Stimulated activated CD4-positive, alpha-beta T cell treated with anti-CD3 and anti-CD28 coated beads, Interleukin-1b, Interleukin-23, amount 100 ng/mL, for 48 hours (primary cell): ENCODE data around the gene VGLL4.
A peak's percentile ranks its signal among the peaks of the same experiment; 100 is the strongest.
"Not testable (repeated sequence)": the region's sequence is repeated elsewhere in the genome, so short reads cannot be mapped to it uniquely, and the experiment has no call there.

Experiments
- DNase-seq: peaks from one replicate; pipeline ENCODE4 v3.0.0-alpha.2; 2020

The VGLL4 gene

DNA sequence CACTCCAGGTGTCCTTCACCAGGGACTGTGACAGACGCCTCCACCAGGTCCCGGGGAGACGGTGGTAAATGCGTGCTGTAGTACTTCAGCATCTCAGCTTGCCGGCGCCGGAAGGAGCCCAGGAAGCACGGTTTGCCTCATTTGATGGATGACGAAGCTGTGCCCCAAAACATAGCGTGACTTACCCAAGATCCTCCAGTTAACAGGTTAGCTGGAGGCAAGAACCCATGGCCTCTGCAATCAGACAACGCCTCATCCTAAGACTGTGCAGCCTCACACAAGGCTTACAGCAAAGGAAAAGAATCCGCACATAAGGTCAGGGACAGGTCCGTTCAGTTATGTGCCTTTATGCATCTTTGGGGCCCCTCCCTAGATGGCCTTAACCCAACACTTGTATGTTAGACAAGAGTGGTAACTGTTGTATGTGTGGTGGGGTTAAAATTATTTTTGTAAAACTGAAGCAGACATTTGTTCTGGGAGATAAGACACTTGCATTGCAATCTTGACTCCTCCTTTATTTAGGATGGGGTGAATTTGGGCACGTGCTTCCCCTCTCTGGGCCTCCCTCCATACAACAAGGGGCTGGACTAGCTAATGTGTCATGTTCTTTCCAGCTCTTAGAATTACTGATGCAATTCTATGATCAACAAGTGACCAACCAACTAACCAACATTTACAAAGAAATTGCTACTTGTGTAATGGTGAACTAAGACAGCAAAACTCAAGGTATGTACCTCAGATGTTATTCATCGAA, 39.4 kb downstream of the VGLL4 start:
- no peak for DNase-seq

DNA sequence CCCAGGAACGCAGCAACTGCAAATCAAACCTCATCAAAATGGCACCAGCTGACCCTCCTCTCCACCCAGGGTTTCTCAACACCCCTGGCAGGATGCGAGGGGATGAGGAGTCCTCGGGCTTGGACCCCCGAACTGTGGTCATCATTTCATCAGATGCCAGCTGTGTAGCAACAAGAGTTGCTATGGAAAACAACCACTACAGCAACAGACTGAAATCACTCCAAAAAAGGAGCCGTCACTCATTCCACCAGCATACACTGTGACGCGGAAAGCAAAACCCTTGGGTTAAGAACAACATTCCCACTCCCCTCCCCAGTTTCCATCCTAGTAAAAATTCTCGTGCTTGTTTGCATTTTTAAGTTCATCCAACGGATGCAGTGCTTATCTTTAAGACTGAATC, 40.1 kb downstream of the VGLL4 start:
- DNase-seq = no peak

DNA sequence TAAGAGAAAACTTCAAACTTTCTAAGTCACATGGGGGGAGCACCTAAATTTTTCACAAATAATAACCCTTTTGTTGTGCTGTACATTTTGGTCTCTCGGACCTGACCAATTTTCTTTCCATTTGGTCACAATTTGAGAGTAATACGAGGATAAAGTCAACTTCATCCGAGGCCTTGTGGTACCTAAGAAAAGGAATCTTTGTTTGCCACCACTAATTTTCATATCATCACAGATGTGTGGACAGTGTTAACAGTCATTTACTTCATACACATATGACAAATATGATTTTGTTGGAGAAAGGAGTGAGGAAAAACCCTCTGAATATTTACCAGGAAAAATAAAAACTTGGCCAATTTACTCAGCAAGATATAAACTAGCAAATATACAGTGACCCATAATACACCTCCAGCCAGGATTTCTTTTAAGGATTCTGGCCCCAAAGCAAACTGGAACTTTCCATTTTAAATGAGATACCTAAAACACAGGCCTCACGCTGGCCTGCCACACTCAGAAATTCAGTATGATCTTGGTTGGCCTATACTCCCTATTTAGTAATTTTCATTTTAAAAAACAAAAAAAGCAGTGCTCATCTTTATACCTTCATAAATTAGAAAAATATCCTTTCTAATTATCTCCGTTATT, 40.7 kb downstream of the VGLL4 start:
- DNase-seq = no peak

DNA sequence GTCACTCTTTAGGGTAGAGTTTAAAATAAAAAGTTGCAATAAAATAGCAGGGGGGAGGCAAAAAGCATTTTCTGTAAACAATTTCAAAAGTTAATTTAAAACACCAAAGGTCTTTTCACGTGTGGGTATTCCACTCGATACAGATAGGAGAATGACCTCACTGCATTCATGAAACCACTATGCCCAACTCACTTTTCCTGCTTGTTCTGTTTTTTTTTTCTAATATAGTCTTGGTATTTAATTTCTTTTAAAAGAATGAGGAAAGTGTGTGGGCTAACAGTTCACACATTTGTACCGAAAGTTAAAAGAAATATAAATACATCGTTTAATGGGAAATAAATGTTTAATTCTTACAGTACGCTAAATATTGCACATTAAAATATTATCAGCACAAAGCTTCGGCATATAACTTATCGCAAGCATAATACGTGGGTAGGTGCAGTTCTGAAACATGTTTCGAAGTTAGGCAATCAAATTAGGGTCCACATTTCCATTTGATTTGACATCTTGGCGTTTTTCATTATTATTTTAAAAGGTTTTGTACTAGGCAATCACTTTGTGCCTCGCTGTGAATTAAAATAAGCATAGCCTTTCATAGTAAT, 41.4 kb downstream of the VGLL4 start:
- DNase-seq = no peak

DNA sequence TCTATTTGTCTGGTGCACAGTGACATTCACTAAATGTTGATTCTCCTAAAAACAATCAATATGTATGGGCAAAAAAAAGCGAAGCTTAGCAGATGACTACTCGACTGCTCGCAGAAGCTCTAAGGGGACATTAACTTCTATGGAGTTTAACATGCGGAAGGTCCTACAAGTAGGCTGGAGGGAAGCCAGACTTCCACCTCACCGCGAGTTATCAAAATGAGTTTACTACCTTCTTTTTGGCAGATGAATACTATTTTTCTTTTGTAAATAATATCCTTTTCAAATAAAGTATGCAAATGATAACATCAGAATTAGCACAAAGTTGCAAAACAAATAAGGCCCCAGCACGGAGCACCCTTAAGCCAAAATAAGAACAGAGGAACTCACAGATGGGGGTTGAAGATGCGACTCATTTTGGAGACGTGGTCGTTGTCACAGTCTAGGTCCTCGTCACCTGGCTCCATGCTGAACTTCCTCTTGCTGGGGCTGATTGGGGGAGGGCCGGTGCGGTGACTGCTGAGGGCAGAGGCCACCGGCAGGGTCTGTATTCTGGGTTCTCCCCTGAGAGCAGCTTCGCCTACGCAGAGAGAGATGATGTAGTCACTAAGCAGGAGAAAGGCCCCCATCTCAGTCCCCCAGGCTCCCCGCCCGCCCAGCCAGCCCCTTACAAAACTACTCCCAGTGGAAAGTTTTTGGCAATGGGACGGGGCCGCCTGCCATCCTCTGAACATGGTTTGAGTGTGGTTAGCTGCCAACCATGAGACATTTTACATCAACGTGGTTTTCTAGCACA, 42.1 kb downstream of the VGLL4 start:
- DNase-seq = peak; percentile 37

DNA sequence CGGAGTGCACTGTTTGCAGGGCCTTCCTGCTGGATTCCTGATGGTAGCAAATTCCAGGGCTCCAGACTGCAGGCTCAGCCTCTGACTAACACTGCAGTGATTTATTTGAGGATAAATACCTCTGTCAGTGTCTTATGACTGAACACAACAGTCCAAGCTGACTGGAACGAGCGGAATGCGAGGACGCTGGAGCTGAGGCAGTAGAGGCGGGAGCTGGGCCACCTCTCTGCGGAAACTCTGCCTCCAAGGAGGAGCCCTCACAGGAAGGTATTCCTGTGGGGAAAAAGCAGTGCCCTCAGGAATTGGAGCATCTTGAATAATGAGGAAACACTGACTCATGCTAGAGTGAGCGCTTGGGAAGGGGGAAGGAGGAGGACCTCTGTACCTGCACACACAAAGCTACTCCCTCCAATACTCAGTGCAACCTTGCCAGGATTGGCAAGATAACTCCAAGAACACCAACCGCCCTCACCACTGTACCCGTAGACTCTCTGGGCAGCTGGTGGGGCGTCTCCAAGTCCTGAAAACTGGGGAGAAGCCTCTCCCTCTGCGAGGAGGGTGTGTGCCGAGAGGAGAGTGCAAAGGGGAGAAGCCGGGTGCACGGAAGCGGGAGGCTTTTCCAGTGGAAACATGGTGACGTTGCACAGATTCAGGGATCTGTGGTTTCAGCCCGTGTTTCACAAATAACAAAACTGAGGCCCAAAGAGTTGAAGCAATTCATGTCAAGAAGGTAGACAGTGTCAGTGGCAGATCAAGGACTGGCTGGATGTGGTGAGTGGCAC, 43.0 kb downstream of the VGLL4 start:
- no peak for DNase-seq

DNA sequence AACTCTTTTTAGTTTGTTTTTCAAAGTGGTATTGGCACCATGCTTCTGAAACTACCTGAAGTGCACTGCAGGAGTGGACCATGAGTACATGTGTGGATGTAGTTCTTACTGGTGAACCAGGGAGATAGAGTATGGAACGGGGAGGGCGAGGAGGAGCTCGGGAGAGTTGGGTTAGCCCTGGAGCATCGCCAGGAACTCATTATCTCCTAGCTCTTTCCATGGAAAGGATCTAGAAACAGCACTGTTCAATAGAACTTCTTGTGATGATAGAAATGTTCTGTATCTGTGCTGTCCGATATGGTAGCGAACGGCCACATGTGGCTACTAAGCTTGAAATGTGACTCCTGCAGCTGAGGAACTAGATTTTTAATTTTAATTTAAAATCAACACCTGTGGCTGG, 47.3 kb downstream of the VGLL4 start:
- no peak for DNase-seq

DNA sequence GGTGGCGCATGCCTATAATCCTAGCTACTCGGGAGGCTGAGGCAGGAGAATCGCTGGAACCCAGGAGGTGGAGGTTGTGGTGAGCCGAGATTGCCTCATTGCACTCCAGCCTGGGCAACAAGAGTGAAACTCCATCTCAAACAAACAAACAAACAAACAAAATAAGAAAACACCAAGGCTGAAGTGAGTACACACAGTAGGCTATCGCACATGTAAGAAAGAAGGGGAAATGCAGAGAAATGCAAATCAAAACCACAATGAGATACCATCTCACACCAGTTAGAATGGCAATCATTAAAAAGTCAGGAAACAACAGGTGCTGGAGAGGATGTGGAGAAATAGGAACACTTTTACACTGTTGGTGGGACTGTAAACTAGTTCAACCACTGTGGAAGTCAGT, 48.7 kb downstream of the VGLL4 start:
- DNase-seq = not testable (repeated sequence)

DNA sequence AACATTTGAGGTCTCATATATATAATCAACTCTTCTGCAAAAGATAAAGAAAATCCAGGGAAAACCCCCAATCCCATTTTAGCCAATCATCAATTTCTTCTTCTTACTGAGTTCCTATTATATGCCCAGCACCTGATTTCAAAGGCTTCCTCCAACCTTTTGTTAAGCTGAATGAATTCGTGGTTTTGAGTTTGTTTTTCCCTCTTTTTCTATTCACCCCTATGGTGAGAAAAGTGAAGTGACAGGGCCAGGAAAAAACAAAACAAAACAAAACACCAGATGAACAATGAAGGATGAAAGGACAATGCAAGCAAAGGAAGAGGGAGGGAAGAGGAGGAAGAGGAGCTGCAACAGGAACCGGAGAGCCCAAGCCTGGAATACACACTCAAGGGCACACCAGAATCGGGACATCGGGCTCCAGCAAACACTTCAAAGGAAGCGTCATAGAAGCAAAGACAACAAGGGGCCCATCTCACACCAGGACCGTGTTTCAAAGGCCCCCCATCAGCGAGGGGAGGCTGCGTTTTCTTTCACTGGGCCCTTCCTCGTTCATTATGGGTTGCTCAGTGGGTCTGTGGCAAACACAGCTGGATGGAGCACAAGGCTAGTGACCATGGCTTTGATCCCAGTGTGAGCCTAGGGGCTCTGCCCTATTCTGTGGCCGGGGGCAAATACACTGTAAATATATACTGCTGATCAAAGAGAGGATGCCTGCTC, 50.2 kb downstream of the VGLL4 start:
- DNase-seq = no peak

DNA sequence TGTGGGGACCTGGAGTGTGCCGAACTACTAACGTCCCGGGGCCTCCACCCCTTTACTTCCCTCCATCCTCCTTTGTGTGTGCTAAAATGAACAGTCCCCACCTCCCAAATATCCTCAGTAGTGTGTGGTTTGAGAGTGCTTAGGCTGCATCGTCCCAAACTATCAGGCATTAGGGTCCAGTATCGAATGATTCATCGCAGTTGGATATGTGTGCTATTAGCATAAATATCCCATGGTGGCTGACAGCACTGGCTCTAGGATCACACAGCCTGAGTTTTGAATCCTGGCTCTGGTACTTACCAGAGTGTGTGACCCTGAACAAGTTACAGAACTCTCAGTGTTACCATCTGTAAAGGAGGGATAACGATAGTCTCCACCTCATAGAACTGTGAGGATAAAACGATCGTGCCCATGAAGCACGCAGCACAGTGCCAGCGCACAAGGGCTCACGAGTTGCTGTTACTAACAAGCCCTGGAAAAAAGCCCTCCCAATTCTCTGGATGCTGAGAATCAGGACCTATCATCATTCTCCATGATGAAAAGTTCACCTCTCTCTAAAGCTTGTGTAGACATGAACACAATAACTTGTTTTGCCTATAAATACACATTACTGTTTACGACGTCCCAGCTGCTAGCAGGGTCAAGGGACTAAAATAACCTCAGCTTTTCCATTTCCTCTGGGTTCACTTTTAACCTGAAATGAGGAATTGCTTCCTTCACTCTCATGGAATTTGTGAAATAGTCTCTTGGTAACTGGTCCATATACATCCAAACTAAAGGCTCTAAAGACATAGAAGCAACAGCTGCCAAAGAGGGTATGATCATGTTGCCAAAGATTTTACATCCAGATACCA, 51.0 kb downstream of the VGLL4 start:
- DNase-seq = no peak

DNA sequence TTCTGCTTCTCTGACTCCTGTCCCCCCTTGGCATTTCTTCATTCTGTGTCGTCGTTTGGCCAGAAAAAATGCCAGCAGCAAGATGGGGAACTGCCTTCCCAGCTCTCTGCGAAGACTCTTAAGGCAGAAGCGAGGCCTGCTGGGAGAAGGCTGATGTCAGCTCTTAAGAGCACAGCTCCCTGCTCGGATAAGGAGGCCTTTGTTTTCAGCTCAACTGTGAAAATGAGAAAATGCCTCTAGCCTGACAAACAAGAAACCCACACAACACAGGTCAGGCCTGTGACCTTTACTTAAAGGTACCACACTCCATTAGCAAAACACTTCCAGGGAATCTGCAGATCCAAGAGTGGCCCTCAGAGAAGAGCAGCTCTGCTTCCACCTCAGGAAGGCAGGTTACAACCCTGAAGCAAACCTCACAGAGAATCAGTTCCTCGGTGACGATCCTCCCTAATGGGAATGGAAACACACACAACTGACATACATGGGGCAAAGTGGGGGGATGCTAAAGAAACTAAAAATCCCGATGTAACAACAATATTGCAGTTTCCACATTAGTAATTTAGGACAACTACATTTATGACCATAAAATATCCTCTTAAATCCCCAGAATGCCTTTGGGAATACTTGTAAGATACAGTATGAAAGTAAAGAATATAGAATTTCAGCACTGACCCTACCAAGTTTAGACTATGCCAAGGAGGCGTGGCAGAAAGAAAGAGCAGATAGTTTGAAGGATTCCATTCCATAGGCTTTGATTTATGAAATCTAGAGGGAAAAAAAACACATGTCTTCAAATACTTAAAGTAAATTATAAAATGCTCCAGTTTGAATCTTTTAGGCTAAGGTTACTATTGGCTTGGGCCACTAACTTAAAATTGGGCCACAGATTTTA, 52.1 kb downstream of the VGLL4 start:
- DNase-seq = no peak

DNA sequence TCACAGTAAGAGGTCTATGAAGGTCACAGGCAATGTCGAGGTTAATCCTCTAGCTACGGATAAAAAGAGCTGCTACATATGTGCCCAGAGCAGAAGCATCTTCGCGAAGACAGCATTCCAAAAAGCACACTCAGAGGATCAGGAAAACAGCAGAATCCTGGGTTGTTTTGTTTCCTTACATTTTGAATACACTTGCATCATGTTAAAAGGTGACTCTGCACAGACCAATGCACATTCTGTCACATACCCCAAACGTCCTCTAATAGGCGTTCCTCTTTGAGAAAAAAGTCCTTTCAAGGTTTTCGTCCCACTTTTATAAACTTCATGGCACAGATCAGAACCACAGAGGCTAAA, 52.7 kb downstream of the VGLL4 start:
- no peak for DNase-seq

DNA sequence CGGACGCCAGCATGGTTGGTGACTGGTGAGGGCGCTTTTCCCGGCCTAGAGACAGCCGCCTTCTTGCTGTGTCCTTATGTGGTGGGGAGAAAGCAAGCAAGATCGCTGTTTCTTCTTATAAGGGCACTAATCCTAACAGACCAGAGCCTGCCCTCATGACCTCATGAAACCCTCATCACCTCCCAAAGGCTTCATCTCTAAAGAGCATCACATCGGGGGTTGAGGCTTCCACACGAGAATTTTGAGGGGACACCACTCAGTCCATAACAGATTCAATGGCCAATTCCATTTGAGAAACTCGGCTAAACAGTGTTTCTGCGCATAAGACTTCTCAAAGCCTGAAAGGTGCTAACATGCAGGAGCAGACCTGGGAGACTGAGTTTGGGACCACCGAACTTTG, 54.0 kb downstream of the VGLL4 start:
- no peak for DNase-seq

DNA sequence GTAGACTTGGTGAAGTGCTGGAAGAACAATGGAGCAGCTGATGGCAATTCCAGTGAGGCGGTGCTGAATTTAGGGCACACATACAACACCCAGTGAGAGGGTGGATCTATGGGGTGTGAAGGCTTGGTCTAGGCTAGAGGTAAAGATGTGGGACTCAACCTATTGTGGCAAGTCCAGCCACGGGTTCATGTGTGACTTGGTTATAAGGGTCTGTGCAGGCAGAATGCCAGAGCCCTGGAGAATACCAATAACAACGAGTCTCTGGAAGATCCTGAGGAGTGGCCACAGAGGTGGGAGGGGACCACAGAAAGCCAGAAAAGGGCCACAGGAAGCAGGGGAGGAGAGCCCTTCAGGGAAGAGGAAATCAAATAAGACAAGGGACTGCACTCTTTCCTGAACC, 55.0 kb downstream of the VGLL4 start:
- no peak for DNase-seq

DNA sequence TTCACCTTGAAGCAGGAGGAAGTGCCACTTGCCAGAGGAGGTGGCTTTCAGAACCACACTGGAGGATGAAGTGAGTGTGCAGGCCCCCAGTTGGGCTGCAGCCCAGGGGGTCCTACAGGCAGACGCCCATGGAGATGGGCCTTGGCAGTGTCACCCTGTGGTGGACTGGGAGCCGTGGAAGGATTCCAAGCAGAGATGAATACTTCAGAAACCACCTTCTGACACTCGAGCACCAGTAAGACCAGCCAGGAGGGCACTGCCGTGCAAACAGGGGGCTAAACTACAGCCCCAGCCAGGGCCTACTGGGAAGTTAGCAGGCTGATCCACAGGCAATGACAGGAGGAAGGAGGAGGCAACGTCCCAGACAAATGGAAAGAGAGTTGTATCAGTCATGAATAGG, 55.4 kb downstream of the VGLL4 start:
- DNase-seq = no peak

DNA sequence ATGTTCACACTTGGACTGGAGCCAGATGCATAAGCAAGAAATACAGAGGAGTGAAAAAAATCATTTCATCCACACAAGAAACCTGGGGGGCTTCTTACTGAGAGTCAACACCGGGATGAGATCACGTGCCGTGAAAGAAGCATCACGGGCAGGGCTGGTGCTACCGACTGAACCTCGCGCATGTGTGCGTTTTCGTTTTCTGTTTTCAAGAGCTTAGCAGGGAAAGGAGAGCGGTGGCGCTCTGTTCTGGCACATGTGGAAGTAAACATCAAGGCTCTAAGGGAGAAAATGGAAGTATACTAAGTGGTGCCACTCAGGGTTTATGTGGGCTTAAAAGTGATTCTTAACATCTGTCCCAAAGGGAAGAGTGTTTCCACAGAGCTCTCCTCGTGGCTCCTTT, 55.9 kb downstream of the VGLL4 start:
- no peak for DNase-seq

DNA sequence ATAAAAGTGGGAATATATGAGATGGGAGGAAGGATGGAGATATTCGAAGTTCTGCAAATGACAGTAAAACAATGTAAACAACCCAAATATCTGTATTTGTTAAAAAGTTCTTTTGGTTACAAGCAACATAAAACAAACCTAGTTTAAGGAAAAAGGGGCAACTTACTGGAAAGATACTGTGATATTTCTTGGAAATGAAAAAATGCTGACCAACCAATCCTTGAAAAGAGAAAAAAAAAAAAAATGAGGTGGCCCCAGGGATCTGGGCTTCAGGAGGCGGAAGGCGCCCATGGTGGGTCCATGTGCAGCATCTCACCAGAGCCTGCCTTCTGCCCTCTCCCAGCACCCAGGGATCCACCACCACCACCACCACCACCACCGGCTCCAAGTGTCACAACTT, 59.1 kb downstream of the VGLL4 start:
- no peak for DNase-seq

DNA sequence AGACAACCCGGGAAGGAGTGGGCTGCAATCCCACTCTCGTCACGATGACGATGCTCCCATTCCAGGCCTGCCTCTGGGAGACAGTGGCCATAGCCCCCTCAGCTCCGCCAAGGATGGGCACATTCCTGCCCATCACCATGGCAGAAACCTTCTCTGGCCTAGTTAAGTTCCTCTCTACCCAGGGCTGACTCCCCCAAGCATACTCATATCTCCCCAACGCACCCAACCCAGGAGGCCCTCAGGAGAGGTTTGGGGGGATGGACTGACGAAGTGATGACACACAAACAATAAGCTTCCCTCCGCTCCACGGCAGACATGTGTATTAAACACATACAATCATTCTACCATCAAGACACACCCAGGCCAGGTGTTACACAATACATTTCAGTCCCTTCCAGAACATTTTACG, 60.1 kb downstream of the VGLL4 start:
- DNase-seq = no peak

DNA sequence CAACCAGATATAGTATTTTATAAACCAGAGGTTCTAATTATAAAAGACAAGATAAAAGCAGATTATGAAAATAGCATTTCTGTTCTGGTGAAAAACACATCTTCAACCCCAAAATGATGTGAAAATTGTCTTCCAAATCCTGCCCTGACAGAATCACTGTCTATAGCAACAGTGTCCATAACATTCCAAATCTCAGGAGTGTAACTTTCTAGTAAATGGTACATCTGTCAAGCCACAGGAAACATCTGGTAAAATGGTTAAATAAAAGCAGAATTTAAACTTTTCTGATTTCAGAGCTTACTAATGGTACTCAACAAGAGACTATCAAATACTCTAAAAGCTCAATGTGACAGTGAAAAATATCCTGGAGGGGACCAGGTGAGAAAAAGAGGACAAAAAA, 60.5 kb downstream of the VGLL4 start:
- DNase-seq = no peak
